Activated CD8-positive, alpha-beta T cell treated with anti-CD3 and anti-CD28 coated beads for 36 hours (primary cell): ENCODE measurements around the gene OR2D3. TPM values are rescaled to one million over a fixed set of nuclear protein-coding genes. Genes with fewer than 3 reads are reported as not detected.

ENCODE experiments used
- ATAC-seq: fragments of 200-7000 bp; cut with Tn5 transposase; one replicate; pipeline ENCODE4 v1.10.0; 2021; ENCODE audit warnings: mild to moderate bottlenecking, moderate library complexity
- CTCF ChIA-PET: fragments of 350-600 bp; sonication (Branson Sonifier 250); formaldehyde crosslinking; loops from one replicate; lab custom pipeline; 2021; ENCODE audit warnings: antibody characterized with exemption; lab: Charles Lee
- POLR2A ChIA-PET: fragments of 350-600 bp; sonication (Branson Sonifier 250); formaldehyde crosslinking; loops from one replicate; lab custom pipeline; 2021; ENCODE audit warnings: antibody characterized with exemption; lab: Charles Lee
- DNase-seq: peaks from one replicate; pipeline ENCODE4 v3.0.0-alpha.2; 2020
- H3K27ac Mint-ChIP-seq: one replicate; pipeline ENCODE4 v1.8.0; 2021; ENCODE audit warnings: mild to moderate bottlenecking, mixed read lengths
- H3K27me3 Mint-ChIP-seq: one replicate; pipeline ENCODE4 v1.8.0; 2021; ENCODE audit warnings: mixed read lengths
- H3K36me3 Mint-ChIP-seq: one replicate; pipeline ENCODE4 v1.8.0; 2021; ENCODE audit warnings: low read depth, mixed read lengths
- H3K4me1 Mint-ChIP-seq: one replicate; pipeline ENCODE4 v1.8.0; 2021; ENCODE audit warnings: low read depth, mixed read lengths
- H3K4me3 Mint-ChIP-seq: one replicate; pipeline ENCODE4 v1.8.0; 2021; ENCODE audit warnings: mild to moderate bottlenecking, moderate library complexity, mixed read lengths
- H3K9me3 Mint-ChIP-seq: one replicate; pipeline ENCODE4 v1.8.0; 2021; ENCODE audit warnings: mixed read lengths
- intact Hi-C: fragments of 100-400 bp; cut with micrococcal nuclease; formaldehyde crosslinking; loops from one replicate; pipeline ENCODE4 v1.10.0; 2022
- total RNA-seq, 2 experiments: library from RNA; stranded (reverse); gene quantifications; one replicate each; pipeline ENCODE4 v1.2.3, GENCODE V29; 2021
- TF ChIP-seq, protein P1 (sequence below): fragments of 200-600 bp; IDR thresholded peaks from one replicate; pipeline ENCODE4 v1.8.0; 2022; ENCODE audit warnings: antibody characterized with exemption, mild to moderate bottlenecking

The OR2D3 gene
- total RNA-seq, 2 experiments from 2014 or later: not detected

DNA sequence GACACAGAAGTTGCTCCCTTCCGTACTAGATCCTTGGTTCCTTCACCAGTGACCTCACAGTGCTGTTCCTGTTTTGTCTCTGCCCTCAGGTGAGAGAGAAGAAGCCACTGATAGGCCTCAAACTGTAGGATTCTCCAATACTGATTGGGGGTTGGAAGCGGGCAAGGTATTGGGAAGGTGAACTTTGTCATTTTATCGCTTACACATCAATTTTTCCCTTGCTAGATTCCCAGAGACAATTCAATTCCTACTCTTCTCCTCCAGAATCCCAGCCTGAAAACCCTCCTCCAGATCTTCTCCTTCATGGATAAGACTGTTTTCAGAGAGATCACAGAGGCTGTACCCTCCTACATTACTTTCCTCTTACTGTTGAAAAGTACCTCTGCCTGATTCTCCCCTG, 9.4 kb upstream of the OR2D3 start:
- ChIA-PET POLR2A (no interaction called here), CTCF (no interaction called here)
- H3K4me3 Mint-ChIP-seq: no peak overlapping the region
- no peaks in the 10 kb centered on the region for H3K36me3 Mint-ChIP-seq
- no peaks in the 10 kb centered on the region for H3K4me1 Mint-ChIP-seq
- TF ChIP-seq, protein P1, sequence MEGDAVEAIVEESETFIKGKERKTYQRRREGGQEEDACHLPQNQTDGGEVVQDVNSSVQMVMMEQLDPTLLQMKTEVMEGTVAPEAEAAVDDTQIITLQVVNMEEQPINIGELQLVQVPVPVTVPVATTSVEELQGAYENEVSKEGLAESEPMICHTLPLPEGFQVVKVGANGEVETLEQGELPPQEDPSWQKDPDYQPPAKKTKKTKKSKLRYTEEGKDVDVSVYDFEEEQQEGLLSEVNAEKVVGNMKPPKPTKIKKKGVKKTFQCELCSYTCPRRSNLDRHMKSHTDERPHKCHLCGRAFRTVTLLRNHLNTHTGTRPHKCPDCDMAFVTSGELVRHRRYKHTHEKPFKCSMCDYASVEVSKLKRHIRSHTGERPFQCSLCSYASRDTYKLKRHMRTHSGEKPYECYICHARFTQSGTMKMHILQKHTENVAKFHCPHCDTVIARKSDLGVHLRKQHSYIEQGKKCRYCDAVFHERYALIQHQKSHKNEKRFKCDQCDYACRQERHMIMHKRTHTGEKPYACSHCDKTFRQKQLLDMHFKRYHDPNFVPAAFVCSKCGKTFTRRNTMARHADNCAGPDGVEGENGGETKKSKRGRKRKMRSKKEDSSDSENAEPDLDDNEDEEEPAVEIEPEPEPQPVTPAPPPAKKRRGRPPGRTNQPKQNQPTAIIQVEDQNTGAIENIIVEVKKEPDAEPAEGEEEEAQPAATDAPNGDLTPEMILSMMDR: no peak
- no peaks in the 10 kb centered on the region for H3K27me3 Mint-ChIP-seq
- intact Hi-C loops: no loop called here
- ATAC-seq: no peak
- DNase-seq: no peak
- no peak overlapping the region for H3K27ac Mint-ChIP-seq
- H3K9me3 Mint-ChIP-seq: peaks cover 2% of the 10 kb centered on the region

DNA sequence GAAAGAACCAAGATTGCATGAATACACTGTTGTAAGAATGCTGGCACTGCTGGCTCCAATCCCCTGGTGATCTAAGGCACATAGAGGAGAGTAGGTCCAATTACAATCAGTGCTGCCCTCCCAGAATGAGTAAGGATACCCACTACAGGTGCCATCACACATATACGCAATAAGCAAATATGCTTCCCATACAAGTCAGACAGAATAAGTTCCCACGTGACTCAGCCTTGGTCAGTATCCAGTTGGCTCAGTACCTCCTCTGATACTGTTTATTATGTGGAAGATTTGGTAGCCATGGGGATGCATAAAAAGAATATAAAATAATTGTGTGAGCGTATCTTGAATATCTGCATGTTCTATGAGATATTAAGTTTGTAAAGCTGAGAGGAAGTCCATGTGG, 8.9 kb upstream of the OR2D3 start:
- intact Hi-C loops: no loop called here
- ATAC-seq (no peak), DNase-seq (no peak)
- H3K27ac Mint-ChIP-seq: no peak overlapping the region
- H3K36me3 Mint-ChIP-seq: no peaks in the 10 kb centered on the region
- peaks cover 2% of the 10 kb centered on the region for H3K9me3 Mint-ChIP-seq
- TF ChIP-seq, protein P1: no peak
- H3K27me3 Mint-ChIP-seq: no peaks in the 10 kb centered on the region
- H3K4me3 Mint-ChIP-seq: no peak overlapping the region
- H3K4me1 Mint-ChIP-seq: no peaks in the 10 kb centered on the region
- ChIA-PET CTCF (no interaction called here), POLR2A (no interaction called here)

DNA sequence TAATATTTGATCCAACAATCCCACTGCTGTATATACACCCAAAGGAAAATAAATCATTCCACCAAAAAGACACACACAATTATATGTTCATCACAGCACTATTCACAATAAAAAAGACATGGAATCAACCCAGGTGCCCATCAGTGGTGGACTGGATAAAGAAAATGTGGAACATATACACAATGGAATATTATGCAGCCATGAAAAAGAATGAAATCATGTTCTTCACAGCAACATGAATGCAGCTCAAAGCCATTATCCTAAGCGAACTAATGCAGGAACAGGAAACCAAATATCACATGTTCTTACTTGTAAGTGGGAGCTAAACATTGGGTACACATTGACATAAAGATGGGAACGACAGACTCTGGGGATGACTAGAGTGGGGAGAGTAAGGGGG, 1.1 kb upstream of the OR2D3 start:
- H3K4me1 Mint-ChIP-seq: no peaks in the 10 kb centered on the region
- no peak for ATAC-seq
- peaks cover 4% of the 10 kb centered on the region for H3K9me3 Mint-ChIP-seq
- no peak overlapping the region for H3K27ac Mint-ChIP-seq
- ChIA-PET POLR2A (no interaction called here), CTCF (no interaction called here)
- H3K4me3 Mint-ChIP-seq: no peak overlapping the region
- TF ChIP-seq, protein P1: no peak
- H3K27me3 Mint-ChIP-seq: peaks cover 8% of the 10 kb centered on the region
- intact Hi-C loops: no loop called here
- no peak for DNase-seq
- no peaks in the 10 kb centered on the region for H3K36me3 Mint-ChIP-seq

DNA sequence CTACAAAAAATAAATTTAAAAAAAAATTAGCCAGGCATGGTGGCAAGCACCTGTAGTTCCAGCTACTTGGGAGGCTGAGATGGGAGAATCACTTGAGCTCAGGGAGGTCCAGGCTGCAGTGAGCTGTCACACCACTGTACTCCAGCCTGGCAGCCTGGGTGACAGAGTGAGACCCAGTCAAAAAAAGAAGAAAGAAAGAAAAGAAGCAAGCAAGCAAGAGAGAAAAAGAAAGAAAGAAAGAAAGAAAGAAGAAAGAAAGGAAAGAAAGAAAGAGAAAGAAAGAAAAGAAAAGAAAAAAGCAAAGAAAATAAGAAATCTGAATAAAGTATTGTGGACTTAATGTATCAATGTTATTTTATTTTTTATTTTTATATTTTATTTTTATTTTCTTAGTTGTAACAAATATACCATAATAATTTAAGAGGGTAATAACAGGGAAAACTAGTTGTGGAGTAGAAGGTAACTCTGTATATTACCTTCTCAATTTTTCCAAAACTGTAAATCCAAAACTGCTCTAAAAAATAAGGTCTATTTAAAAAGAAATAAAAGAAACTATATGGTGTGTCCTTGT, 4.3 kb downstream of the OR2D3 start:
- H3K4me1 Mint-ChIP-seq: peaks cover 20% of the 10 kb centered on the region
- ChIA-PET POLR2A (no interaction called here), CTCF (no interaction called here)
- peak overlapping the region; percentile 84 for H3K4me3 Mint-ChIP-seq
- peaks cover 35% of the 10 kb centered on the region for H3K27me3 Mint-ChIP-seq
- intact Hi-C loops: no loop called here
- ATAC-seq: no peak
- no peaks in the 10 kb centered on the region for H3K36me3 Mint-ChIP-seq
- H3K27ac Mint-ChIP-seq: no peak overlapping the region
- TF ChIP-seq, protein P1: no peak
- DNase-seq: no peak
- no peaks in the 10 kb centered on the region for H3K9me3 Mint-ChIP-seq

DNA sequence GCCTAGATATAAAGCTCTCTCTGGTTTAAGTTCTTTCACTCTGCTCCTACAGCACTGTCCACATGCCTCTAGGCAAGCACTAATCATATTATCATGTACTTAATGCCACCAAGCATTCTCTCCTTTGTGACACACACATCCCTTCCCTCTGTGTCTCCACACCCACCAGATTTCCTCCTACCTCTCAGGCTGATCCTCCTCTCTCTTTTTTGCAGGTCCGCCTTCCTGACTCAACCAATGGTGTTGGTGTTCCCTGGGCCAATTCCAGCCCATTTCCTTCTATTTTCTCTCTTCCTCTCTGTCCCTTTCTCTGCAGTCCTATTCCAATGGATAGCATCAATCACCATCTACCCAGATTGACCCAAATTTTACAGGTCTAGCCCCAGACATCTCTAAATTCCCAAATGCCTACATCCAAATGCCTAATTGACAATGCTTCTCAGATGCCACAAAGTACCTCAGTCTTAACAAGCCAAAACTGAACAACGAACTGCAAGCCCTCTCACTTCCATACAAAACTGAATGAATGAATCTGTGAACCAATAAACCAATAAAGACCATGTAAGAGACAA, 4.9 kb downstream of the OR2D3 start:
- ATAC-seq: peak; percentile 10
- Mint-ChIP-seq H3K4me3 (peak overlapping the region; percentile 84), H3K4me1 (peaks cover 20% of the 10 kb centered on the region), H3K27me3 (peaks cover 38% of the 10 kb centered on the region), H3K27ac (peak overlapping the region; percentile 53), H3K9me3 (no peaks in the 10 kb centered on the region), H3K36me3 (no peaks in the 10 kb centered on the region)
- intact Hi-C loops: no loop called here
- TF ChIP-seq, protein P1: no peak
- ChIA-PET POLR2A (no interaction called here), CTCF (no interaction called here)
- DNase-seq: no peak
